ENCODE measurements around the gene ASB1.

ASB1 gene

DNA sequence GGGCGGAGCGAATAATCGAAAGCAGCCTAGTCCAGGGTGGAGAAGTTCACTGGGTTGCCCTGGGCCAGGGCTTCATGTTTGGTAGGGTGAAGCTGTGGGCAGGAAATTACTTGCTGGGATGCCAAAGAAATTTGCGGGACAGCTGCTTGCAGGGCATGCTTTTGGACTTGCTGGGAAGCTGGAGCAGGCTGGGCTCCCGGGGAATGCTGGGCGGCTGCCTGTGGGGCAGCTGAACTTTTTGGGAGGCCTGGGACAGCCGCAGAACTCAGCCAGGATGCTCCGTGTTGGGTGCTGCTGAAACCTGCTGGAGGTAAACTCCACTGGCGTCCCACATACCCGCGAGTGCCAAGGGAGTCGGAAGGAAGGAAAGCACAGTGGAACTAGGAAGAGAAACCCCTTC is 31.9 kb downstream of the ASB1 start:
- no peak for TF ChIP-seq CTCF (IDR thresholded peaks at IDR 0.05; ENCODE audit: extremely low read depth, missing control alignments)
- DNase-seq (ENCODE audit: low spot score), result no peak

DNA sequence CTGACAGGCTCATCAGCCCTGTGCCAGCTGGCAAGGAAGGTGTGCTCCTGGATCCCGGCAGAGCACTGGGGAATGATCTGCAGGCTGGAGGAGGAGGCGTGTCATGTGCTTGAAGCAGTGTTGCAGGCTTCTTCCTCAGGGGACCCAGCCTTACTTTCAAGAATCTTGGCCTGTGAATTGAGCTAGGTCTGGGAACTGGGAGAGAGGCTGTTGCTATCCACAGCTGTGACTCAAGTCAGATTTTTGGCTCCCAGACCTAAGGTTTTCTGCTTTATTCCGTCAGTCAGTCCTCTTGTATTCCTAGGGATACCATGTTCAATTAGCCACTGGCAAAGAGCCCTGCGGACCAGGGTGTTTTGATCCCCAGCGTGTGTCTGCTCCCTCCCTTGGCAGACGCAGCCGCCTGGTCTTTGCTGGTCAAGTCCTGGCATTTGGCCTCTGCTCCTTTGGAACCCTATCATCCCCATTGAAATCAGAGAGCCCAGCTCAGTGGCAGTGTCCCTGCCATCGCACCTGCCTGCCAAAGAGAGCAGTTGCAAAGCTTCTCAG is 32.4 kb downstream of the ASB1 start:
- no peak for DNase-seq (ENCODE audit: low spot score)
- TF ChIP-seq CTCF (IDR thresholded peaks at IDR 0.05; ENCODE audit: extremely low read depth, missing control alignments), result no peak

DNA sequence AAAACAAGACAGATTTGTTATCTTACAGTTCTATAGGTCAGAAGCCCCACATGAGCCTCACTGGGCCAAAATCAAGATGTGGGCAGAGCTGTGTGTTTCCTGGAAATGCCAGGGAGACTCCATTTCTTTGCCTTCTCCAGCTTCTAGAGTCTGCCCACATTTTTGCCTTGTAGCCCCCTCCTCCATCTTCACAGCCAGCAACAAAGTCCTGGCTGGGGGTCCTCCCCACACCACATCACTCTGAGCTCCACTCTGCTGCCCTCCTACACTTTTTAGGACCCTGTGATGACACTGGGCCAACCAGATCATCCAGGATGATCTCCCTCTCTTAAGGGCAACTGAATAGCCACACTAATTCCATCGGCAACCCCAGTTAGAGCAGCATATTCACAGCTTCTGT is 34.3 kb downstream of the ASB1 start:
- DNase-seq (ENCODE audit: low spot score), result no peak
- no peak for TF ChIP-seq CTCF (IDR thresholded peaks at IDR 0.05; ENCODE audit: extremely low read depth, missing control alignments)

DNA sequence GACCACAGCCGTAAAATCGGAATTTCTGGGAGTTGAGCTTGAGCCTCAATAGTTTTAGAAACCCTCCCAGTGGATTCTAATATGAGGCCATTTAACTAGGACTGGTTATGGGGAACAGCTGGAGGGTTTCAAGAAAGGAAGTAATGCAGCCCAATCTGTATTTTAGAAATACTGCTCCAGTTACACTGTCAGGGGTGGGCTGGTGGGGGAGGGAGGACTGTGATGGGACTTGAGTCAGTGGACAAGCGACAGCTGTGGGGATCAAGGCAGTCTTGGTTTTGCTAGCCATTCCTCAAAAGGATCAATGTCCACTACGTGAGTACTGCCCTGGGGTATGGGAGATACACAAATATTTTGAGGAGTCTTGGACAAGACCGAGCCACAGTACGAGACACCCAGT is 34.8 kb downstream of the ASB1 start:
- no peak for DNase-seq (ENCODE audit: low spot score)
- TF ChIP-seq CTCF (IDR thresholded peaks at IDR 0.05; ENCODE audit: extremely low read depth, missing control alignments), result no peak

GRCh38 chr2:238461916-238462315 is 35.2 kb downstream of the ASB1 start:
- DNase-seq (ENCODE audit: low spot score), result no peak
- no peak for TF ChIP-seq CTCF (IDR thresholded peaks at IDR 0.05; ENCODE audit: extremely low read depth, missing control alignments)

DNA sequence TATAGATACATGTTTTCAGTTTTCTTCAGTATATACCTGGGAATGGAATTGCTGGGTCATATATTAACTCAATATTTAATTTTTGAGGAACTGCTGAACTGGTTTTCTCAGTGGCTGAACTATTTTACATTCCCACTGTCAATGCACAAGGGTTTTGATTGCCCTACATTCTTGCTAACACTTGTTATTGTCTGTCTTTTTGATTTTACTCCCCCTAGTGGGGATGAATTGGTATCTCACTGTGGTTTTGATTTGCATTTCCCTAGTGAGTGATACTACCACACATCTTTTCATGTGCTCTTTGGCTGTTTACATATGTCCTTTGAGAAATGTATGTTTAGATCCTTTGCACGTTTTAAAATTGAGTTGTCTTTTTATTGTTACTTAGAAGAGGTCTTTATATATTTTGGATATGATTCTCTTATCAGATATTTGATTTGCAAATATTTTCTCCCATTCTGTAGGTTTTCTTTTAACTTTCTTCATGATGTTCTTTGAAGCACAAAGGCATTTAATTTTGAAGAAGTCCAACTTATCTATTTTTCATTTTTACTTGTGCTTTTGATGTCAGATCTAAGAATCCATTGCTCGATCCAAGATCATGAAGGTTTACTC is 36.2 kb downstream of the ASB1 start:
- DNase-seq (ENCODE audit: low spot score), result peak; percentile 67
- TF ChIP-seq CTCF (IDR thresholded peaks at IDR 0.05; ENCODE audit: extremely low read depth, missing control alignments), result peak; percentile 36

GRCh38 chr2:238464389-238464788 is 37.7 kb downstream of the ASB1 start:
- DNase-seq (ENCODE audit: low spot score), result no peak
- no peak for TF ChIP-seq CTCF (IDR thresholded peaks at IDR 0.05; ENCODE audit: extremely low read depth, missing control alignments)

All from GM20000 (cell line).